ENCODE results near the gene SGMS1.
A peak's percentile ranks its signal among the peaks of the same experiment; 100 is the strongest.

GRCh38 chr10:50310560-50311174, 313.1 kb downstream of the SGMS1 start:
- peak; percentile 21 for TF ChIP-seq CTCF (IDR thresholded peaks at IDR 0.05; ENCODE audit: insufficient read depth, low read depth, low read length)
- no peak for TF ChIP-seq EZH2 (IDR thresholded peaks at IDR 0.05; ENCODE audit: insufficient read depth, low read length)
